ENCODE results near the gene KRT79. TPM values are rescaled to one million over a fixed set of nuclear protein-coding genes. Genes with fewer than 3 reads are reported as not detected.

KRT79 gene
- total RNA-seq, 4 donors from 2014 or later: 0.46 to 2.8 (median 1.7) TPM; not detected in 1

DNA sequence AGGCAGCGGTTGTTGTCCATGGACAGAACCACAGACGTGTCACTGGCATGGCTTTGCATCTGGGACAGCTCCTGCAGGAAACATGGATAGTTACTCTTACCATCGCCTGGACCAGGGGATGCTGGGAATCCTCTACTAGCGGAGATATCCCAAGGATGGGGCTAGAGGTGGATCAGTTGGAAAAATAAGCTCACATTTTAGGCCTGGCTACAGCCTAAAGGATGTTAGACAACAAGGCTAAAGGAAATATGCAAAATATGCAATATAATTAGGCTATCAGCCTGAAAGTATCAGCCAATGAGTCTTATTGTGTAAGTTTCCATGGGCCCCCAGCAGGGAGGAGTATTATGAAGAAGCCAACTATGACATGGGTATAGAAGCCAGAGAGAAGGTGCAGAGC lies 61.9 kb downstream of the KRT79 start:
- ATAC-seq (ENCODE audit: low FRiP score) (no peak), DNase-seq (ENCODE audit: low spot score) (no peak)
- TF ChIP-seq CTCF (IDR thresholded peaks at IDR 0.05): no peak

DNA sequence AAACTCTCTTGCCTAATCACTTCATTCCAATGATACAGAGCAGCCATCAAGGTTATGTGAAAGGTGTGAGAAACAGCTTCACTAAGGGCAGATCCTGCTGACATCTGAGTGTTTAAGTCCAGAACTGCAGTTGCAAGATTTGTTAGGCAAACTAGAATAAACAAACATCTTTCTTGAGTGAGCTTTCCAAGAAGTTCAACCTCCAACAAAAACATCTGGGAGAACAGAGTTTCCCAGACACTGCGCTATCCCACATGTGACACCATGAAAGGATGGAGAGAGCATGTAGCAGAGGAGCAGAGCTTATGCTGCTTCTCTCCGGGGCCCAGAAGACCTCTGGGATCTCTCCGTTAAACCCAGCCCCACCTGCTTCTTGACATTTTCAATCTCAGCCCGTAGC lies 62.6 kb downstream of the KRT79 start:
- TF ChIP-seq CTCF (IDR thresholded peaks at IDR 0.05): no peak
- no peak for ATAC-seq (ENCODE audit: low FRiP score)

More for the DNA sequence above, 62.6 kb downstream of the KRT79 start:
- DNase-seq (ENCODE audit: low spot score): no peak

Small RNA genes lying within 50 kb of the gene (small RNA-seq; reads per million reads assigned to genes)
- not detected for gene AC107016.2

Other genes starting within 250 kb of the KRT79 start
- under 1 TPM in 1 of 4 donors, not detected in 3; 0.31 TPM for gene KRT72, start 232.8 kb downstream of the KRT79 start, total RNA-seq
- gene KRT73, start 215.8 kb downstream of the KRT79 start, total RNA-seq: not detected
- gene KRT2, start 182.1 kb downstream of the KRT79 start, total RNA-seq: not detected
- under 1 TPM in 1 of 4 donors, not detected in 3; 0.47 TPM for gene KRT1, start 153.9 kb downstream of the KRT79 start, total RNA-seq
- gene KRT77, start 130.8 kb downstream of the KRT79 start, total RNA-seq: not detected
- not detected for gene KRT76, start 57.0 kb downstream of the KRT79 start, total RNA-seq
- gene KRT3, start 38.2 kb downstream of the KRT79 start, total RNA-seq: not detected
- gene KRT4, start 20.2 kb downstream of the KRT79 start, total RNA-seq: not detected
- gene KRT78, start 14.7 kb upstream of the KRT79 start, total RNA-seq: 1 to 10 TPM in 1 of 4 donors, not detected in 3; 1.9 TPM
- 1,000 to 10,000 TPM in 1 of 4 donors, 100 to 1,000 TPM in 2, 10 to 100 TPM in 1; 92.8 to 1,088 (median 251) TPM for gene KRT8, start 70.8 kb upstream of the KRT79 start, total RNA-seq
- gene KRT18, start 114.8 kb upstream of the KRT79 start, total RNA-seq: 1,000 to 10,000 TPM in 1 of 4 donors, 100 to 1,000 TPM in 2, 10 to 100 TPM in 1; 12.1 to 2,005 (median 376) TPM
- gene EIF4B, start 172.1 kb upstream of the KRT79 start, total RNA-seq: 100 to 1,000 TPM; 449 to 633 (median 553) TPM
- 100 to 1,000 TPM in 3 of 4 donors, 10 to 100 TPM in 1; 97.7 to 444 (median 154) TPM for gene TNS2, start 215.8 kb upstream of the KRT79 start, total RNA-seq
- gene SPRYD3, start 245.1 kb upstream of the KRT79 start, total RNA-seq: 10 to 100 TPM; 31.5 to 42.3 (median 36.3) TPM

Measured in omental fat pad (tissue), 4 donors.